KOPT-K1 (cell line): ENCODE results near the gene TGM3.

Experiments used
- H3K27ac ChIP-seq: fragments of 200-600 bp; sonication (generic); 2 replicates; pipeline ENCODE4 v1.5.1; 2016; ENCODE audit warnings: antibody characterized with exemption, mild to moderate bottlenecking, low read depth, low read length; ENCODE audit not compliant: poor library complexity, severe bottlenecking
- H3K36me3 ChIP-seq: fragments of 200-600 bp; sonication (generic); 2 replicates; pipeline ENCODE4 v1.5.1; 2017; ENCODE audit warnings: antibody characterized with exemption, mild to moderate bottlenecking, low read length, moderate library complexity; ENCODE audit not compliant: insufficient read depth
- H3K9me3 ChIP-seq: fragments of 200-600 bp; sonication (generic); 2 replicates; pipeline ENCODE4 v1.5.1; 2017; ENCODE audit warnings: antibody characterized with exemption, low read length, mild to moderate bottlenecking; ENCODE audit not compliant: insufficient read depth, poor library complexity, severe bottlenecking

Gene TGM3

GRCh38 chr20:2332711-2333110, 36.9 kb downstream of the TGM3 start:
- no peaks in the 10 kb centered on the region for H3K36me3 ChIP-seq
- no peaks in the 10 kb centered on the region for H3K9me3 ChIP-seq
- H3K27ac ChIP-seq, result no peak overlapping the region

- Histone ChIP-seq H3K27ac (no peak overlapping the region), H3K9me3 (no peaks in the 10 kb centered on the region), H3K36me3 (no peaks in the 10 kb centered on the region)
Measured at GRCh38 chr20:2333821-2334220, 38.0 kb downstream of the TGM3 start.

GRCh38 chr20:2335096-2335870, 39.5 kb downstream of the TGM3 start:
- Histone ChIP-seq H3K27ac (no peak overlapping the region), H3K9me3 (no peaks in the 10 kb centered on the region), H3K36me3 (no peaks in the 10 kb centered on the region)

- H3K36me3 ChIP-seq, result no peaks in the 10 kb centered on the region
- no peaks in the 10 kb centered on the region for H3K9me3 ChIP-seq
- H3K27ac ChIP-seq, result no peak overlapping the region
Measured at GRCh38 chr20:2336471-2336870, 40.7 kb downstream of the TGM3 start.

GRCh38 chr20:2337142-2337541, 41.3 kb downstream of the TGM3 start:
- no peaks in the 10 kb centered on the region for H3K36me3 ChIP-seq
- H3K9me3 ChIP-seq, result no peaks in the 10 kb centered on the region
- no peak overlapping the region for H3K27ac ChIP-seq

- Histone ChIP-seq H3K36me3 (no peaks in the 10 kb centered on the region), H3K27ac (no peak overlapping the region), H3K9me3 (no peaks in the 10 kb centered on the region)
Measured at GRCh38 chr20:2338411-2339066, 42.7 kb downstream of the TGM3 start.

- no peaks in the 10 kb centered on the region for H3K9me3 ChIP-seq
- no peaks in the 10 kb centered on the region for H3K36me3 ChIP-seq
Measured at GRCh38 chr20:2340136-2340535, 44.3 kb downstream of the TGM3 start.

GRCh38 chr20:2340823-2341222, 45.0 kb downstream of the TGM3 start:
- H3K27ac ChIP-seq, result no peak overlapping the region
- no peaks in the 10 kb centered on the region for H3K9me3 ChIP-seq
- no peaks in the 10 kb centered on the region for H3K36me3 ChIP-seq

More at GRCh38 chr20:2340136-2340535, 44.3 kb downstream of the TGM3 start:
- H3K27ac ChIP-seq, result no peak overlapping the region

- Histone ChIP-seq H3K36me3 (no peaks in the 10 kb centered on the region), H3K9me3 (no peaks in the 10 kb centered on the region), H3K27ac (no peak overlapping the region)
Measured at GRCh38 chr20:2341336-2341735, 45.5 kb downstream of the TGM3 start.

GRCh38 chr20:2342243-2342642, 46.4 kb downstream of the TGM3 start:
- H3K36me3 ChIP-seq, result no peaks in the 10 kb centered on the region
- H3K9me3 ChIP-seq, result peaks cover 1% of the 10 kb centered on the region
- no peak overlapping the region for H3K27ac ChIP-seq

GRCh38 chr20:2346188-2346587, 50.4 kb downstream of the TGM3 start:
- Histone ChIP-seq H3K27ac (no peak overlapping the region), H3K36me3 (no peaks in the 10 kb centered on the region), H3K9me3 (peaks cover 6% of the 10 kb centered on the region)

- H3K27ac ChIP-seq, result no peak overlapping the region
- H3K36me3 ChIP-seq, result no peaks in the 10 kb centered on the region
- peaks cover 6% of the 10 kb centered on the region for H3K9me3 ChIP-seq
Measured at GRCh38 chr20:2348336-2348735, 52.5 kb downstream of the TGM3 start.

GRCh38 chr20:2349801-2350200, 54.0 kb downstream of the TGM3 start:
- Histone ChIP-seq H3K27ac (no peak overlapping the region), H3K36me3 (no peaks in the 10 kb centered on the region), H3K9me3 (peaks cover 6% of the 10 kb centered on the region)

- Histone ChIP-seq H3K27ac (no peak overlapping the region), H3K9me3 (peaks cover 6% of the 10 kb centered on the region), H3K36me3 (no peaks in the 10 kb centered on the region)
Measured at GRCh38 chr20:2350606-2351005, 54.8 kb downstream of the TGM3 start.

- Histone ChIP-seq H3K9me3 (no peaks in the 10 kb centered on the region), H3K36me3 (no peaks in the 10 kb centered on the region), H3K27ac (no peak overlapping the region)
Measured at GRCh38 chr20:2353231-2353630, 57.4 kb downstream of the TGM3 start.

GRCh38 chr20:2357114-2357513, 61.3 kb downstream of the TGM3 start:
- Histone ChIP-seq H3K9me3 (peaks cover 14% of the 10 kb centered on the region), H3K27ac (no peak overlapping the region)

More at GRCh38 chr20:2357114-2357513, 61.3 kb downstream of the TGM3 start:
- no peaks in the 10 kb centered on the region for H3K36me3 ChIP-seq
